Endothelial cell of umbilical vein (primary cell): ENCODE data around the gene B3GAT1. TPM values are rescaled to one million over a fixed set of nuclear protein-coding genes. Genes with fewer than 3 reads are reported as not detected.

Source experiments
- BruUV-seq: library from RNA; stranded (reverse); fragments of 400-500 nt; replicated peaks from 2 replicates; lab custom pipeline; 2021; lab: Mats Ljungman, UMichigan
- CTCF ChIA-PET: fragments of 300-600, 350-600 bp; sonication (Branson Sonifier 250); formaldehyde crosslinking; loops from one replicate; lab custom pipeline; 2021; ENCODE audit warnings: antibody characterized with exemption, inconsistent platforms; lab: Charles Lee
- POLR2A ChIA-PET: fragments of 300-600, 350-600 bp; sonication (Branson Sonifier 250); formaldehyde crosslinking; loops from one replicate; lab custom pipeline; 2021; ENCODE audit warnings: antibody characterized with exemption, inconsistent platforms; lab: Charles Lee
- DNase-seq: peaks from one replicate; pipeline ENCODE4 v3.0.0-alpha.2; 2011; ENCODE audit warnings: low read depth, low spot score
- FAIRE-seq: peaks from 2 replicates; lab custom pipeline; 2011; peaks lifted over from hg19 to GRCh38; lab: Jason Lieb, UNC
- H2AFZ ChIP-seq: 2 replicates; pipeline ENCODE4 v1.6.0; 2012; ENCODE audit warnings: low read depth, low read length, control low read depth, inconsistent platforms
- H3K27ac ChIP-seq: 2 replicates; pipeline ENCODE4 v1.5.1; 2011; ENCODE audit warnings: low read depth, mild to moderate bottlenecking, control low read depth, low read length, moderate library complexity; ENCODE audit not compliant: insufficient read depth
- H3K27me3 ChIP-seq, 2 experiments: 2 replicates each; pipeline versions ENCODE4 v1.6.0 to v1.6.1; 2011; ENCODE audit warnings: low read length in 2 of 2, mixed read lengths in 1 of 2; ENCODE audit not compliant: control insufficient read depth in 2 of 2, insufficient read depth in 2 of 2
- H3K36me3 ChIP-seq, 2 experiments: 2 replicates in 1 of 2; 3 replicates in 1 of 2; pipeline ENCODE4 v1.5.1; 2011; ENCODE audit warnings: low read length in 2 of 2, mild to moderate bottlenecking in 1 of 2, moderate library complexity in 1 of 2; ENCODE audit not compliant: control insufficient read depth in 2 of 2, insufficient read depth in 2 of 2; ENCODE audit errors: extremely low read depth in 1 of 2
- H3K4me1 ChIP-seq: 3 replicates; pipeline ENCODE4 v1.5.1; 2011; ENCODE audit warnings: mild to moderate bottlenecking, low read length; ENCODE audit not compliant: control insufficient read depth, insufficient read depth; ENCODE audit errors: extremely low read depth
- H3K4me2 ChIP-seq: 2 replicates; pipeline ENCODE4 v1.6.1; 2011; ENCODE audit warnings: low read length, control low read depth, mixed read lengths; ENCODE audit not compliant: insufficient read depth
- H3K4me3 ChIP-seq, 3 experiments: fragments of 200-600 bp in 1 of 3; sonication (generic), shearing (Covaris generic) in 1 of 3; replicated peaks in 1 of 3; 2 replicates each; pipeline ENCODE4 v1.5.1; 2011 to 2016; ENCODE audit warnings: control low read depth in 3 of 3, low read length in 3 of 3, mild to moderate bottlenecking in 2 of 3, inconsistent platforms in 1 of 3, low read depth in 1 of 3, moderate library complexity in 1 of 3; ENCODE audit not compliant: insufficient read depth in 1 of 3
- H3K79me2 ChIP-seq: 2 replicates; pipeline ENCODE4 v1.6.0; 2012; ENCODE audit warnings: low read length, inconsistent platforms; ENCODE audit not compliant: control insufficient read depth, insufficient read depth
- H3K9ac ChIP-seq: replicated peaks from 2 replicates; pipeline ENCODE3; 2011; ENCODE audit warnings: low read length, control low read depth; ENCODE audit not compliant: insufficient read depth; ENCODE audit errors: extremely low read depth
- H3K9me1 ChIP-seq: replicated peaks from 3 replicates; pipeline ENCODE4 v1.6.0; 2011; ENCODE audit warnings: mild to moderate bottlenecking, low read length; ENCODE audit not compliant: control insufficient read depth, insufficient read depth; ENCODE audit errors: extremely low read depth
- H3K9me3 ChIP-seq: replicated peaks from 2 replicates; pipeline ENCODE4 v1.5.1; 2012; ENCODE audit warnings: low read length, inconsistent platforms; ENCODE audit not compliant: control insufficient read depth, insufficient read depth
- H4K20me1 ChIP-seq: replicated peaks from 2 replicates; pipeline ENCODE3; 2011; ENCODE audit warnings: mild to moderate bottlenecking, low read length; ENCODE audit not compliant: control insufficient read depth, insufficient read depth; ENCODE audit errors: extremely low read depth
- EZH2 ChIP-seq: IDR thresholded peaks from 2 replicates; pipeline ENCODE4 v1.6.1; 2012; ENCODE audit warnings: borderline replicate concordance, low read depth, mild to moderate bottlenecking, moderate library complexity, low read length, inconsistent platforms; ENCODE audit not compliant: severe bottlenecking
- FOS ChIP-seq: IDR thresholded peaks from 2 replicates; pipeline ENCODE4 v1.6.1; 2011; ENCODE audit warnings: mild to moderate bottlenecking, low read length, moderate library complexity, borderline replicate concordance; ENCODE audit not compliant: insufficient read depth
- GATA2 ChIP-seq: IDR thresholded peaks from 2 replicates; pipeline ENCODE4 v1.7.0; 2011; ENCODE audit warnings: low read depth, mild to moderate bottlenecking, moderate library complexity, mixed read lengths, low read length; ENCODE audit not compliant: insufficient read length, insufficient read depth
- JUN ChIP-seq: IDR thresholded peaks from 2 replicates; pipeline ENCODE4 v1.6.1; 2011; ENCODE audit warnings: borderline replicate concordance, low read depth; ENCODE audit not compliant: insufficient read length, insufficient read depth
- MAX ChIP-seq: IDR thresholded peaks from 2 replicates; pipeline ENCODE4 v1.6.1; 2011; ENCODE audit not compliant: insufficient read depth, insufficient read length
- MYC ChIP-seq: IDR thresholded peaks from one replicate; pipeline ENCODE4 v1.6.1; 2011; ENCODE audit warnings: mild to moderate bottlenecking, low read depth, low read length
- POLR2A ChIP-seq: IDR thresholded peaks from 2 replicates; pipeline ENCODE4 v1.6.1; 2012; ENCODE audit warnings: low read depth, mild to moderate bottlenecking, control low read depth, low read length
- POLR2AphosphoS5 ChIP-seq: IDR thresholded peaks from 2 replicates; pipeline ENCODE4 v1.6.1; 2012; ENCODE audit warnings: low read depth, mild to moderate bottlenecking, control low read depth, low read length, moderate library complexity; ENCODE audit not compliant: insufficient read depth
- dilution Hi-C: fragments of 300-500 bp; cut with MboI; formaldehyde crosslinking; loops from one replicate; pipeline ENCODE4 v1.15.0; 2019; ENCODE audit warnings: low sequenced_read_pairs; ENCODE audit not compliant: extremely low pct_ligation_motif_present
- intact Hi-C: fragments of 100-400 bp; cut with micrococcal nuclease; formaldehyde crosslinking; loops from one replicate; pipeline ENCODE4 v1.10.0; 2022
- polyA plus RNA-seq, 4 experiments: library from polyadenylated mRNA; depleted of rRNA in 3 of 4; stranded (reverse) in 3 of 4; unstranded in 1 of 4; fragments of >200 nt; gene quantifications; 2 replicates each; pipeline versions ENCODE4 v1.2.1 to v1.2.3, GENCODE V29; 2011 to 2012; ENCODE audit warnings: missing spikeins in 1 of 4
- total RNA-seq: library from RNA; stranded (reverse); gene quantifications from 2 replicates; pipeline ENCODE4 v1.2.3, GENCODE V29; 2021
- TF ChIP-seq, protein P1 (sequence below), 2 donors: IDR thresholded peaks; 1 replicate in 1 of 2; 2 replicates in 1 of 2; pipeline ENCODE4 v1.5.1; 2011; ENCODE audit warnings: low read length in 2 of 2, mild to moderate bottlenecking in 2 of 2, moderate library complexity in 2 of 2, control low read depth in 1 of 2, inconsistent platforms in 1 of 2, low read depth in 1 of 2; ENCODE audit not compliant: insufficient read depth in 1 of 2; ENCODE audit errors: extremely low read depth in 1 of 2

The B3GAT1 gene
- total and polyA plus RNA-seq, 2 donors (not counting 3 experiments of a cell fraction or from before 2014, with no cell fraction given): 0.01 TPM; not detected in 1

DNA sequence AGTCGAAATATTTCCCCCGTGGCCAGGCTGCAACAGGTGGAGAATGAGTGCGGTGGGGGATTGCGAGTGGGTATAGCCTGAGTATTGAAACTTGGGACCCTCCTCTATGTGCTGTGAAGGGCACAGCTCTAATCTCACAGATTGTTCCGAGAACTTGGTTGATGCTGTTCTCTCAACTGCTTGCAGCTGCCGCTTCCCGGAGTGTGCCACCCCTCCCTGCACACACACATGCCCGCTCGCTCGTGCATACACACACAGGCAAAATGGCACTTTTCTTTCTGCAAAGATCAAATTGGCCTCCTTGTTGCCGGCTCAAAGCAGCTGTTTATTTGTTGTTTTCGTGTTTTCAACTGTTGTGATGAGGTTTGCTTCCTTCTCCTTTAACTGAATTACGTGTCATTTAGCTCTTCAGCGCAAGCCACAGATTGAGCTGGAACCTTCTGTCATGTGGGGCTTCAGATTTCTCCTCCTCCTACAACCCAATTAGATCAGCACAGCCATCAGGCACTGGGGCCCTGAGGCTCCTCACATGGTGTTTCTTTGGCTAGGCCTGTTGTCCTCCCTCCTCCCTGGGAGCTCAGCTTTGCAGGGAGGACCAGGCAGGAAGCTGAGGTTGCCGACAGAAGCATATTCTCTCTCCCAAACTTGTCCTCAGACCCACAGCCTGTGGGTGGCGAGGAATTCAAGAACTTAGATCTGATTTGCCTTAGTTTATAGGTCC, 13.9 kb upstream of the B3GAT1 start:
- no peaks in the 10 kb centered on the region for H3K9me3 ChIP-seq
- no peak overlapping the region for H3K27ac ChIP-seq
- no peaks in the 10 kb centered on the region for H3K4me1 ChIP-seq
- H4K20me1 ChIP-seq: no peaks in the 10 kb centered on the region
- H2AFZ ChIP-seq: no peak overlapping the region
- intact Hi-C loops (no loop called here), dilution Hi-C loops (no loop called here)
- DNase-seq (no peak), FAIRE-seq (no peak)
- no TSS peak for BruUV-seq
- no peak overlapping the region for H3K4me3 ChIP-seq
- no peaks in the 10 kb centered on the region for H3K27me3 ChIP-seq
- H3K4me2 ChIP-seq: no peak overlapping the region
- H3K36me3 ChIP-seq: no peaks in the 10 kb centered on the region
- TF ChIP-seq JUN: no peak
- no peak for TF ChIP-seq GATA2
- no peak for TF ChIP-seq EZH2
- no peak for TF ChIP-seq POLR2A
- no peak for TF ChIP-seq FOS
- TF ChIP-seq, protein P1, sequence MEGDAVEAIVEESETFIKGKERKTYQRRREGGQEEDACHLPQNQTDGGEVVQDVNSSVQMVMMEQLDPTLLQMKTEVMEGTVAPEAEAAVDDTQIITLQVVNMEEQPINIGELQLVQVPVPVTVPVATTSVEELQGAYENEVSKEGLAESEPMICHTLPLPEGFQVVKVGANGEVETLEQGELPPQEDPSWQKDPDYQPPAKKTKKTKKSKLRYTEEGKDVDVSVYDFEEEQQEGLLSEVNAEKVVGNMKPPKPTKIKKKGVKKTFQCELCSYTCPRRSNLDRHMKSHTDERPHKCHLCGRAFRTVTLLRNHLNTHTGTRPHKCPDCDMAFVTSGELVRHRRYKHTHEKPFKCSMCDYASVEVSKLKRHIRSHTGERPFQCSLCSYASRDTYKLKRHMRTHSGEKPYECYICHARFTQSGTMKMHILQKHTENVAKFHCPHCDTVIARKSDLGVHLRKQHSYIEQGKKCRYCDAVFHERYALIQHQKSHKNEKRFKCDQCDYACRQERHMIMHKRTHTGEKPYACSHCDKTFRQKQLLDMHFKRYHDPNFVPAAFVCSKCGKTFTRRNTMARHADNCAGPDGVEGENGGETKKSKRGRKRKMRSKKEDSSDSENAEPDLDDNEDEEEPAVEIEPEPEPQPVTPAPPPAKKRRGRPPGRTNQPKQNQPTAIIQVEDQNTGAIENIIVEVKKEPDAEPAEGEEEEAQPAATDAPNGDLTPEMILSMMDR (IDR thresholded peaks at IDR 0.05; ENCODE audit: extremely low read depth in 1 of 2, insufficient read depth in 1 of 2, low read depth in 1 of 2, low read length in 2 of 2): no peak
- no peak for TF ChIP-seq MAX
- no peak for TF ChIP-seq MYC
- TF ChIP-seq POLR2AphosphoS5: no peak
- no peaks in the 10 kb centered on the region for H3K79me2 ChIP-seq
- no peaks in the 10 kb centered on the region for H3K9me1 ChIP-seq
- H3K9ac ChIP-seq: no peak overlapping the region
- CTCF ChIA-PET: no interaction called here
- POLR2A ChIA-PET: no interaction called here
